Activated T-cell treated with anti-CD3 and anti-CD28 coated beads, Interleukin-2, amount 50 U/mL, for 72 hours (primary cell): ENCODE results near the gene DNAJC16. TPM values are rescaled to one million over a fixed set of nuclear protein-coding genes. Genes with fewer than 3 reads are reported as not detected.
"Not testable (repeated sequence)": the region's sequence is repeated elsewhere in the genome, so short reads cannot be mapped to it uniquely, and the experiment has no call there.

Experiments used
- ATAC-seq, 2 donors: fragments of 150-1000 bp; cut with Tn5 transposase; replicated peaks in 1 of 2; 2 replicates each; pipeline ENCODE4 v1.10.0; 2021; ENCODE audit warnings: moderate library complexity in 2 of 2, mild to moderate bottlenecking in 1 of 2
- DNase-seq, 2 donors: peaks; one replicate each; pipeline ENCODE4 v3.0.0; 2021 to 2022; ENCODE audit warnings: mixed read lengths in 1 of 2
- H3K27ac Mint-ChIP-seq: one replicate; pipeline ENCODE4 v1.8.0; 2022; ENCODE audit warnings: mild to moderate bottlenecking, moderate library complexity, mixed read lengths
- H3K27me3 Mint-ChIP-seq: one replicate; pipeline ENCODE4 v1.8.0; 2022; ENCODE audit warnings: low read depth, mixed read lengths
- H3K36me3 Mint-ChIP-seq, 2 donors: one replicate each; pipeline ENCODE4 v1.8.0; 2022; ENCODE audit warnings: mixed read lengths in 2 of 2, mild to moderate bottlenecking in 1 of 2; ENCODE audit not compliant: insufficient read depth in 2 of 2
- H3K4me1 Mint-ChIP-seq: one replicate; pipeline ENCODE4 v1.8.0; 2022; ENCODE audit warnings: low read depth, mixed read lengths
- H3K4me3 Mint-ChIP-seq, 2 donors: one replicate each; pipeline ENCODE4 v1.8.0; 2022; ENCODE audit warnings: mild to moderate bottlenecking in 2 of 2, mixed read lengths in 2 of 2, moderate library complexity in 2 of 2
- H3K9me3 Mint-ChIP-seq, 2 donors: one replicate each; pipeline ENCODE4 v1.8.0; 2022; ENCODE audit warnings: mixed read lengths in 2 of 2
- total RNA-seq, 2 donors: library from RNA; stranded (reverse); gene quantifications; one replicate each; pipeline ENCODE4 v1.2.3, GENCODE V29; 2022

DNAJC16 gene
- total RNA-seq, 2 donors from 2014 or later: 14.3 to 17.5 TPM

DNA sequence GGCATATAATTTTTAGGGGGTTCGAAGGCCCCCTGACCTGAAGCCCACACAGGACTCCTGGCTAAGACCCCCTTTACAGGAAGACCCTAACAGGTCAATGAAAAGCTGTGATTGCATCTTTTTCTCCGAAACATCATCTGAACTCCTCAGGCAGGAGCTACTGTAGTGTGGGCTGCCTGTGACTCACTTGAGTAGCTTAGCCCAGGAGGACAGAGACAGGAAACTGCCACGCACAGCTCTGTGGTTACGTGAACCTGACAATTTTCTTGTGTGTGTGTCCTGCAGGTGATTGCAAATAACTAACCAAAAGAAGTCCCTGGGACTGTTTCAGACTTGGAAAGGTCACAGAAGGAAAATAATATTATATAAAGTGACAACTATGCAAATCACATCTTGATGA is 35.6 kb upstream of the DNAJC16 start:
- H3K27me3 Mint-ChIP-seq, H3K27ac Mint-ChIP-seq, H3K4me3 Mint-ChIP-seq, H3K4me1 Mint-ChIP-seq, H3K9me3 Mint-ChIP-seq, H3K36me3 Mint-ChIP-seq, DNase-seq: not testable (repeated sequence)
- ATAC-seq: peak in 1 of 2 donors; percentile 60

- Mint-ChIP-seq H3K27ac (no peak overlapping the region), H3K9me3 (no peaks in the 10 kb centered on the region), H3K36me3 (peaks cover 3 to 4% of the 10 kb centered on the region in 2 donors), H3K4me3 (no peak overlapping the region), H3K4me1 (peaks cover 7% of the 10 kb centered on the region), H3K27me3 (no peaks in the 10 kb centered on the region)
- DNase-seq: no peak
- no peak for ATAC-seq
Measured at GRCh38 chr1:15492596-15492995, 34.1 kb upstream of the DNAJC16 start.

- ATAC-seq (no peak), DNase-seq (no peak)
- no peaks in the 10 kb centered on the region for H3K27me3 Mint-ChIP-seq
- H3K4me1 Mint-ChIP-seq: peaks cover 7% of the 10 kb centered on the region
- peaks cover 3 to 4% of the 10 kb centered on the region in 2 donors for H3K36me3 Mint-ChIP-seq
- no peak overlapping the region for H3K27ac Mint-ChIP-seq
- no peak overlapping the region for H3K4me3 Mint-ChIP-seq
- H3K9me3 Mint-ChIP-seq: no peaks in the 10 kb centered on the region
Measured at GRCh38 chr1:15493869-15494390, 32.7 kb upstream of the DNAJC16 start.

DNA sequence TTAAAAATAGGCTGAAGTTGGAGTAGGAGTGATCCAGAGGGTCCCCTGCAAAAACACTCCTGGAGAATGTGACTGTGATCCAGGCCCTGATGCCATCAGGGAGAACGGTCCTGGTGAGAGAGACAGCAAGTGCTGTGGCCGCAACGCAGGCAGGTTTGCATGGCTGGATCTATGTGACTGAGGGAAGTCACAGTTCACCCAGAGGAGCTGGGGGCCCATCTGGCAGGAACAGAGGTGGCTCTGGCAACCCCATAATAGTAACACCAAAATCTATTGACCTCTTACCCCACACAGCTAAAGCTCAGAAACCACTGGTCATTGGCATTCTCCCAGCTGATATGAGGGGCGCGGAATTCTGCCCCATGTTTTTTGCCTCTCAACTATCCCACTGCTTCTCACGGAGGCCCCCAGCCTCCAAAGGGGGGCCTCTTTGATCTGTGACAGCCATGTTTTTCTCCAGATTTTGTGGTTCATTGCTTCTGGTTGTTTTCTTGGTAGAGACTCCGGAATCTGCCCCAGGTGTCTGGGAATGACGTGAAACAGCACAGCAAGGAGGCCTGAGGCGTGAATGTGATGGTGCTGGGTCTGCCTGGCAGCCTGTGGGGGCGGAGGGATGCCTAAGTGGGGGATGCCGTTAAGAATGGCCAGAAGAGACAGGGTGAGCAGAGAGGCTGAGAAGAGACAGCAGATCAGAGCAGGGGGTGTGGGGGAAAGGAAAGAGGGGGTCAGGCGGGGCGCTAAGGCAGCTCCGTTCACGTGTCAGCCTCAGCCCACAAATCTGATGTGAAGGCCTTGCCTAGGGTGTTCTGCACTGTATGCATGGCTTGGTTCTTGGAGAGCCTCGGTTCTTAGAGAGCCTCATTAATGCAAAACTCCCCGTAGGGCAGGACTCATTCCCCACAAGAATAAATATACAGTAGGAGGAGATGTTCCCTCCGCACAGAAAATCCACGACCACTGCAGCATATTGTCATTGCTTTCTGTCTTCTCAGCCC is 26.2 kb upstream of the DNAJC16 start:
- H3K4me1 Mint-ChIP-seq: no peaks in the 10 kb centered on the region
- DNase-seq: no peak
- H3K9me3 Mint-ChIP-seq: no peaks in the 10 kb centered on the region
- no peak overlapping the region for H3K4me3 Mint-ChIP-seq
- ATAC-seq: no peak
- no peak overlapping the region for H3K27ac Mint-ChIP-seq
- no peaks in the 10 kb centered on the region for H3K27me3 Mint-ChIP-seq
- H3K36me3 Mint-ChIP-seq: peaks cover 0 to 3% of the 10 kb centered on the region in 2 donors

GRCh38 chr1:15501208-15502032 is 25.2 kb upstream of the DNAJC16 start:
- no peak overlapping the region for H3K4me3 Mint-ChIP-seq
- no peaks in the 10 kb centered on the region for H3K27me3 Mint-ChIP-seq
- ATAC-seq: peak; percentile 44 to 47
- H3K9me3 Mint-ChIP-seq: no peaks in the 10 kb centered on the region
- H3K4me1 Mint-ChIP-seq: no peaks in the 10 kb centered on the region
- no peak overlapping the region for H3K27ac Mint-ChIP-seq
- DNase-seq: peak; percentile 58 to 63
- H3K36me3 Mint-ChIP-seq: peaks cover 0 to 1% of the 10 kb centered on the region in 2 donors

GRCh38 chr1:15504436-15504835 is 22.2 kb upstream of the DNAJC16 start:
- no peaks in the 10 kb centered on the region for H3K4me1 Mint-ChIP-seq
- no peak for ATAC-seq
- no peaks in the 10 kb centered on the region for H3K9me3 Mint-ChIP-seq
- H3K27ac Mint-ChIP-seq: no peak overlapping the region
- DNase-seq: no peak
- no peaks in the 10 kb centered on the region for H3K27me3 Mint-ChIP-seq
- no peak overlapping the region for H3K4me3 Mint-ChIP-seq
- H3K36me3 Mint-ChIP-seq: no peaks in the 10 kb centered on the region

- Mint-ChIP-seq H3K4me3 (no peak overlapping the region), H3K36me3 (peaks cover 0 to under 1% of the 10 kb centered on the region in 2 donors), H3K27ac (no peak overlapping the region), H3K9me3 (no peaks in the 10 kb centered on the region), H3K27me3 (no peaks in the 10 kb centered on the region), H3K4me1 (no peaks in the 10 kb centered on the region)
- DNase-seq: no peak
- no peak for ATAC-seq
Measured at GRCh38 chr1:15506831-15507230, 19.8 kb upstream of the DNAJC16 start.

- Mint-ChIP-seq H3K36me3 (peaks cover 0 to 4% of the 10 kb centered on the region in 2 donors), H3K4me3 (no peak overlapping the region), H3K4me1 (no peaks in the 10 kb centered on the region), H3K27ac (no peak overlapping the region), H3K9me3 (no peaks in the 10 kb centered on the region), H3K27me3 (no peaks in the 10 kb centered on the region)
- DNase-seq (no peak), ATAC-seq (no peak)
Measured at GRCh38 chr1:15507278-15507677, 19.4 kb upstream of the DNAJC16 start.

- H3K4me1 Mint-ChIP-seq: peaks cover under 1% of the 10 kb centered on the region
- H3K9me3 Mint-ChIP-seq: no peaks in the 10 kb centered on the region
- no peak overlapping the region for H3K4me3 Mint-ChIP-seq
- ATAC-seq: no peak
- H3K27ac Mint-ChIP-seq: no peak overlapping the region
- peaks cover 0 to 4% of the 10 kb centered on the region in 2 donors for H3K36me3 Mint-ChIP-seq
- no peak for DNase-seq
- no peaks in the 10 kb centered on the region for H3K27me3 Mint-ChIP-seq
Measured at GRCh38 chr1:15508700-15509487, 17.8 kb upstream of the DNAJC16 start.

DNA sequence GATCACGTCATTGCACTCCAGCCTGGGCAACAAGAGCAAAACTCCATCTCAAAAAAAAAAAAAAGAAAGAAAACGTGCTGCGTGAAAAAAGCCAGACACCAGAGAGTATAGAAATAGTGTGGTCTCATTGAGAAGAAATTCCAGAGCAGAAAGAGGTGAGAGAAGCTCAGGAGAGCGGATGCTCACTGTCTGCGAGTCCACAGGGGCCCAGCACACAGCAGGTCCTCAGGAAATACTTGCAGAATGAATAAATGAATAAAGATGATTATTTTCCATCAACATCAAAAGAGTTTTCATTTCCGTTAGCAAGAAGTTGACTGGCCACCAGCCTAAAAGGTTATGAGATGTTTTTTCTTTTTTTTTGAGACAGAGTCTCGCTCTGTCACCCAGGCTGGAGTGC is 17.1 kb upstream of the DNAJC16 start:
- Mint-ChIP-seq H3K36me3 (peaks cover 0 to 4% of the 10 kb centered on the region in 2 donors), H3K4me3 (no peak overlapping the region), H3K27me3 (no peaks in the 10 kb centered on the region), H3K9me3 (no peaks in the 10 kb centered on the region), H3K27ac (no peak overlapping the region), H3K4me1 (peaks cover 7% of the 10 kb centered on the region)
- no peak for DNase-seq
- ATAC-seq: no peak

DNA sequence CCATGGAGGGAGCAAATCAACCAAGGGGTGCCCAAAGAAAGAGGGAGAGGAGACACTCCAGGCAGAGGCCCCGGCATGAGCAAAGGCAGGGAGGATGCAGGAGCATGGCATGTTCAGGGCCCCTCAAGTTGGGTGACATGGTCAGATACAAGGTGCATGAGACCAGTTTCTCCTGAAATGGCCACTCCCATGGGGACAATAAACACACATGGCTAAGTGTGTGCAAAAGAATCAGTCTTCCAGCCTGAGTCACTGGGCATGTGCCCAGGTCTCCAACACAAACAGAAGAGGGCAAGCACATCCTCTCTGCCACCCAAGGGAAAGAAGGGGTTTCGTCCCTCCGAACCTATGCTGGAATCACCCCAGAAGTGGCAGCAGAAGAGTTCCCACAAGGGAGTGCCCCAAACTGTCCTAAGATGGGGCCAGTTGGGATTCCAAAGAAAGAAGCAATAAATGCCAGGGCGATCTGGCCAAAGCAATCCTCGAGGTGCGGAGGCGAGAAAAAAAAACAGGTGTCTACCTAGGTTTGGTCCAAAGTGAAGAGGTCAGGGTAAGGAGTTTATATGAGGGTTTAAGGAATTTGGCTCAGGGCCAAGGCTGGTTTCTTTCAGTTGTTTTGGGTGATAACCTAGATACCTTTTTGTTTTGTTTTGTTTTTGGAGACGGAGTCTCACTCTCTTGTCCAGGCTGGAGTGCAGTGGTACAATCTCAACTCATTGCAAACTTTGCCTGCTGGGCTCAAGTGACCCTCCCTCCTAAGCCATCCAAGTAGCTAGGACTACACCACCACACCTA is 15.8 kb upstream of the DNAJC16 start:
- no peaks in the 10 kb centered on the region for H3K27me3 Mint-ChIP-seq
- H3K27ac Mint-ChIP-seq: no peak overlapping the region
- ATAC-seq: no peak
- no peak overlapping the region for H3K4me3 Mint-ChIP-seq
- H3K36me3 Mint-ChIP-seq: peaks cover 0 to 4% of the 10 kb centered on the region in 2 donors
- DNase-seq: no peak
- H3K4me1 Mint-ChIP-seq: peaks cover 18% of the 10 kb centered on the region
- no peaks in the 10 kb centered on the region for H3K9me3 Mint-ChIP-seq

GRCh38 chr1:15513192-15513591 is 13.5 kb upstream of the DNAJC16 start:
- peaks cover 18% of the 10 kb centered on the region for H3K4me1 Mint-ChIP-seq
- H3K4me3 Mint-ChIP-seq: no peak overlapping the region
- ATAC-seq (no peak), DNase-seq (no peak)
- no peak overlapping the region for H3K27ac Mint-ChIP-seq
- no peaks in the 10 kb centered on the region for H3K9me3 Mint-ChIP-seq
- H3K27me3 Mint-ChIP-seq: no peaks in the 10 kb centered on the region
- H3K36me3 Mint-ChIP-seq: peaks cover 4% of the 10 kb centered on the region in 2 donors
